ENCODE measurements around the gene FASTKD2.

DNA sequence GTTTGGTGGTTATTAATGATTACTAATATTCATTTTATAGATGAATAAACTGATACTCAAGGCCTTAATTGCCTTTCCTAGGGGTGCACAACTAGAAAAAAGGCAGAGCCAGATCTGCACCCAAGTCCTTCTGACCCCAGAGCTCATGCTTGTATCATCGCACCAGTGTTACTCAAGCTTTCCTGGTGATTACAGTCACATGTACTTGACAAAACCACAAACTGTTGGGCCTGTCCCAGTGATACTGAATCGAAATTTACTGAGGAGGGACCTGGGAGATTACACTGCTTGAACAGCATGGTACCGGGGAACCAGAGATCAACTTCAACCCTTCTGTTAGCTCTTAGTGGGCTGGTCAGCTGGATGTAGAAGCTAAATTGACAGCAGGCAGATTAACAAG lies 33.7 kb downstream of the FASTKD2 start:
- TF ChIP-seq POLR2A (IDR thresholded peaks at IDR 0.05), result no peak
- TF ChIP-seq, protein P1, sequence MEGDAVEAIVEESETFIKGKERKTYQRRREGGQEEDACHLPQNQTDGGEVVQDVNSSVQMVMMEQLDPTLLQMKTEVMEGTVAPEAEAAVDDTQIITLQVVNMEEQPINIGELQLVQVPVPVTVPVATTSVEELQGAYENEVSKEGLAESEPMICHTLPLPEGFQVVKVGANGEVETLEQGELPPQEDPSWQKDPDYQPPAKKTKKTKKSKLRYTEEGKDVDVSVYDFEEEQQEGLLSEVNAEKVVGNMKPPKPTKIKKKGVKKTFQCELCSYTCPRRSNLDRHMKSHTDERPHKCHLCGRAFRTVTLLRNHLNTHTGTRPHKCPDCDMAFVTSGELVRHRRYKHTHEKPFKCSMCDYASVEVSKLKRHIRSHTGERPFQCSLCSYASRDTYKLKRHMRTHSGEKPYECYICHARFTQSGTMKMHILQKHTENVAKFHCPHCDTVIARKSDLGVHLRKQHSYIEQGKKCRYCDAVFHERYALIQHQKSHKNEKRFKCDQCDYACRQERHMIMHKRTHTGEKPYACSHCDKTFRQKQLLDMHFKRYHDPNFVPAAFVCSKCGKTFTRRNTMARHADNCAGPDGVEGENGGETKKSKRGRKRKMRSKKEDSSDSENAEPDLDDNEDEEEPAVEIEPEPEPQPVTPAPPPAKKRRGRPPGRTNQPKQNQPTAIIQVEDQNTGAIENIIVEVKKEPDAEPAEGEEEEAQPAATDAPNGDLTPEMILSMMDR (IDR thresholded peaks at IDR 0.05), result no peak

All from body of pancreas (tissue), 4 donors.